Osteoblast (primary cell): ENCODE data around the gene RAB3B. TPM values are rescaled to one million over a fixed set of nuclear protein-coding genes. Genes with fewer than 3 reads are reported as not detected.

Experiments
- DNase-seq: peaks from one replicate; pipeline ENCODE4 v3.0.0; 2011; ENCODE audit warnings: low spot score, mixed read lengths; ENCODE audit not compliant: insufficient read length; ENCODE audit errors: missing footprints
- H2AFZ ChIP-seq: 2 replicates; pipeline ENCODE4 v1.6.0; 2011; ENCODE audit warnings: mild to moderate bottlenecking, low read length
- H3K27ac ChIP-seq: 2 replicates; pipeline ENCODE4 v1.5.1; 2011; ENCODE audit warnings: mild to moderate bottlenecking, low read depth, low read length, moderate library complexity
- H3K27me3 ChIP-seq: 2 replicates; pipeline ENCODE4 v1.6.0; 2012; ENCODE audit warnings: mild to moderate bottlenecking, control low read depth, inconsistent platforms, low read length, moderate library complexity; ENCODE audit not compliant: insufficient read depth
- H3K36me3 ChIP-seq: 2 replicates; pipeline ENCODE4 v1.5.1; 2011; ENCODE audit warnings: mild to moderate bottlenecking, low read length, control low read depth, moderate library complexity; ENCODE audit not compliant: insufficient read depth
- H3K4me1 ChIP-seq: 2 replicates; pipeline ENCODE4 v1.5.1; 2011; ENCODE audit warnings: mild to moderate bottlenecking, low read length, control low read depth, moderate library complexity; ENCODE audit not compliant: insufficient read depth
- H3K4me2 ChIP-seq: 2 replicates; pipeline ENCODE4 v1.6.0; 2011; ENCODE audit warnings: mild to moderate bottlenecking, low read length; ENCODE audit not compliant: insufficient read depth
- H3K4me3 ChIP-seq: fragments of 200-600 bp; sonication (generic); 3 replicates; pipeline ENCODE4 v1.5.1; 2012; ENCODE audit warnings: mild to moderate bottlenecking, low read length, inconsistent platforms; ENCODE audit not compliant: insufficient read depth
- H3K79me2 ChIP-seq: 2 replicates; pipeline ENCODE4 v1.6.0; 2012; ENCODE audit warnings: mild to moderate bottlenecking, low read length, control low read depth, inconsistent platforms; ENCODE audit not compliant: insufficient read depth
- H3K9me3 ChIP-seq: 2 replicates; pipeline ENCODE4 v1.5.1; 2011; ENCODE audit warnings: low read depth, low read length, control low read depth
- H4K20me1 ChIP-seq: 2 replicates; pipeline ENCODE4 v1.6.0; 2012; ENCODE audit warnings: mild to moderate bottlenecking, low read length, control low read depth; ENCODE audit not compliant: insufficient read depth
- total RNA-seq: library from RNA; depleted of rRNA; stranded (reverse); fragments of >200 nt; gene quantifications from 2 replicates; pipeline ENCODE4 v1.2.3, GENCODE V29; 2012
- TF ChIP-seq, protein P1 (sequence below): IDR thresholded peaks from 2 replicates; pipeline ENCODE4 v1.5.1; 2011; ENCODE audit warnings: mild to moderate bottlenecking, low read depth, low read length, moderate library complexity; ENCODE audit errors: extremely low read depth

RAB3B gene
- total RNA-seq, 1 donor: 14.5 TPM

DNA sequence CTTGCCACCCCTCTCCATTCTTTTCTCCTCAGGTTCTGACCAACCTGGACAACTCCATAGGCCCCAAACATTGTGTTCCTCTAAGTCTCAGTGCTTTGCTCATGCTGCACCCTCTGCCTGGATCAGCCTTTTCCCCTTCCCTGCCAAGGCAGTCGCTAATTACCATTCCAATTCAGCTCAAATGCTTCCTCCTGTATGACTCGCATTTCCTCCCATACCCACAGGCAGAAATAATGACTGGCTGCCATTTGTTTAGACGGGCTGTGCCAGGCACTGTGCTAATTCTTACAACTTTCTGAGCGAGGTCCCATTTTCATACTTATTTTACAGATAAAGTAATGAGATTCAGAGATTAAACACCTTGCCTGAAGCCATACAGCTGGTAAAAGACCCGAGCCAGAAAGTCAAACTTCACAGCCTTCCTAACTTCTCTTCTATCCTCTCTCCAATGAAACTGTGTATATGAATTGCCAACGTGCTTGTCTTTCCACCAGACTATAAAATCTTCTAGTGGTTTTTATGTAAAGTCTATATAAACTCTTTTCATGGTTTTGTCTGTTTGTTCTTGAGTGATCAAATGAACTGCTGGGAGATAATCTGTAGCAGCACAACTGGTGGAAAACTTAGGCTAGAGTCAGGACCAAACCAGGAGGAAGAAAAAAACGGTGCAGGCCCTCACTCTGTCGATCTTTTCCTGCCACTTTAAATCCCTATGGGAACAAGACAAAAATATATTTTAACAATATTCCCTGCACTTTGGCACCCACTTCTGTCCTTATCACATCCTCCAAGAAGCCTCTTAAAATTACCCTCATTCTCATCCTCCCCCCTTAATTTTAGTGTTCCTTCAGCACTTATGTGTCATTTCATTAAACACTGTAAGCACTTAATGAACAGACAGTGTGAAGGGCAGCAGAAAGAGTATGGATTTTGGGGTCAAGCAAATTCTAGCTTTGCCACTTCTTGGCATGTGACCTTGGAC lies 33.7 kb downstream of the RAB3B start:
- Histone ChIP-seq H3K27me3 (no peaks in the 10 kb centered on the region), H3K4me2 (no peak overlapping the region), H2AFZ (no peak overlapping the region), H4K20me1 (no peaks in the 10 kb centered on the region), H3K9me3 (no peaks in the 10 kb centered on the region), H3K4me3 (no peak overlapping the region), H3K4me1 (peaks cover 16% of the 10 kb centered on the region), H3K27ac (no peak overlapping the region), H3K79me2 (peaks cover 16% of the 10 kb centered on the region), H3K36me3 (no peaks in the 10 kb centered on the region)
- TF ChIP-seq, protein P1, sequence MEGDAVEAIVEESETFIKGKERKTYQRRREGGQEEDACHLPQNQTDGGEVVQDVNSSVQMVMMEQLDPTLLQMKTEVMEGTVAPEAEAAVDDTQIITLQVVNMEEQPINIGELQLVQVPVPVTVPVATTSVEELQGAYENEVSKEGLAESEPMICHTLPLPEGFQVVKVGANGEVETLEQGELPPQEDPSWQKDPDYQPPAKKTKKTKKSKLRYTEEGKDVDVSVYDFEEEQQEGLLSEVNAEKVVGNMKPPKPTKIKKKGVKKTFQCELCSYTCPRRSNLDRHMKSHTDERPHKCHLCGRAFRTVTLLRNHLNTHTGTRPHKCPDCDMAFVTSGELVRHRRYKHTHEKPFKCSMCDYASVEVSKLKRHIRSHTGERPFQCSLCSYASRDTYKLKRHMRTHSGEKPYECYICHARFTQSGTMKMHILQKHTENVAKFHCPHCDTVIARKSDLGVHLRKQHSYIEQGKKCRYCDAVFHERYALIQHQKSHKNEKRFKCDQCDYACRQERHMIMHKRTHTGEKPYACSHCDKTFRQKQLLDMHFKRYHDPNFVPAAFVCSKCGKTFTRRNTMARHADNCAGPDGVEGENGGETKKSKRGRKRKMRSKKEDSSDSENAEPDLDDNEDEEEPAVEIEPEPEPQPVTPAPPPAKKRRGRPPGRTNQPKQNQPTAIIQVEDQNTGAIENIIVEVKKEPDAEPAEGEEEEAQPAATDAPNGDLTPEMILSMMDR: no peak
- DNase-seq: no peak

DNA sequence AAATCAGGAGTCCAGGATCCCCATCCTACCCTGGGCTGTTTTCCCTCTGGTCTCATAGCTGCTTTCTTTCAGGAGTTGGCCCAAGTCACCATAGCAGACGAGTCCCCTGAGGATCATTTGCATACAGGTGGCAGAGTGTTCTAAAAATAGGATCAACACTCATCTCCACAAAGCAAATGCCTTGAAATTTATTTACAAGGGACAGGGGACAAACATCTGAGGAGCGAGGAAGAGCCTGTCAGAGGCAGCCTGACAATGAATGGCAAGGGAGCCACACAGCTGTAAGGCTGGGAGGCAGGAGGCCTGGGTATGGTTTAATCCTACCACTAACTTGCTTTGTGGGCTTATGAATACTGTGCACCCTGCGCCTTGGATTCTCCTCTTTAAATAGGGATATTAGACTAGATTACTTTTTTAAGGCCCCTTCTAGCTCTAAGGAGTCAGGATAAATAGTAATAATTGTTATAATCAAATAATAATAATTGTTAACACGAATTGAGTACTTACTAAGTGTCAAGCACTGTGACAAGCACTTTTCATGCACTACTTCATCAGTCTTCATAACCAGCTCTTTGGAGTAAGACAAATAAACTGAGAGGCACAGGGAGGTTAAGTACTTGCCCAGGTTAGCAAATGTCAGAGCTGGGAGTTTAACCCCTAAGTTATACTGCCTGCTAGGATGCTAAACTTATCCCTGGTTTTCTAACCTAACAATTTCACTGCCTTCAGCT lies 34.5 kb downstream of the RAB3B start:
- H3K27me3 ChIP-seq: no peaks in the 10 kb centered on the region
- H3K4me3 ChIP-seq: no peak overlapping the region
- TF ChIP-seq, protein P1: no peak
- H4K20me1 ChIP-seq: no peaks in the 10 kb centered on the region
- peaks cover 16% of the 10 kb centered on the region for H3K79me2 ChIP-seq
- H3K4me2 ChIP-seq: no peak overlapping the region
- H3K36me3 ChIP-seq: no peaks in the 10 kb centered on the region
- no peak overlapping the region for H2AFZ ChIP-seq
- H3K9me3 ChIP-seq: no peaks in the 10 kb centered on the region
- no peak for DNase-seq
- peaks cover 17% of the 10 kb centered on the region for H3K4me1 ChIP-seq
- no peak overlapping the region for H3K27ac ChIP-seq

DNA sequence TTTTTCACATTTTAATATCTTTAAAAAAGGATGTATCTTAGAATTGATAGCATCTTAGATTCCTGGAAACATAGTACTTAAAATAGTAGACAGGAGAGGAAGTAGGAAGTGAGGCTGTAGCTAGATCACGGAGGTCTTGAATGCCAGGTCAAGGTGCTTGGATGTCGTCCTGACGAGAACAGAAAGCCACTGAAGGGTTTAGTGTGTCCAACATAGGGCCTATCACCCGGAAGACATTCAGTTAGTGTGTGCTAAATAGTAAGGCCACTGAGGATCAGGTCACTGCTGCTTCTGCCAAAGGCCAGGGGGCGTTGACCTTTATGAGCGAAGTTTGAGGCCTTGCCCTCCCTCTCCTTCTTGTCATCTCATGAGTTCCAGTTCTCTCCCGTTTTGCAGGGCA lies 35.7 kb downstream of the RAB3B start:
- Histone ChIP-seq H3K36me3 (no peaks in the 10 kb centered on the region), H2AFZ (no peak overlapping the region), H3K4me3 (no peak overlapping the region), H3K27ac (no peak overlapping the region), H3K4me1 (peaks cover 23% of the 10 kb centered on the region), H4K20me1 (no peaks in the 10 kb centered on the region), H3K79me2 (peaks cover 12% of the 10 kb centered on the region), H3K9me3 (no peaks in the 10 kb centered on the region), H3K27me3 (no peaks in the 10 kb centered on the region), H3K4me2 (no peak overlapping the region)
- DNase-seq: no peak
- TF ChIP-seq, protein P1: no peak

DNA sequence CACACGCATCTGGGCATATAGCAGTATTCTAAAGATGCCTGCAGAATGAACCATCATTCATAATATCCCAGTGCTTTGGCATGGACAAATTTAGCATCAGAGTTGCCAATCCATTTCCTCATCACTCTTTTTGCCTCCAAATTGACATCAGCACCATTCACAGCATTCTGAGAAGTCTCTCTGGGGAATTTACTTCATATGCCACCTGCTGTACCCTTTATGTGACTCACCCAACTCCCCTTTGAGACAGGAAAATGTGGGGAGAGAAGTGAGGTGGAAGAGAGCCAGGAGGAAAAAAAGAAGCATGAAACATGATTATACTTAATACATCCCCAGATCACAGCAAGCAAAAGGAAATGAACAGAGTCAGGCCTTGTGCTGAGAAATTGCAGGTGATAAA lies 37.4 kb downstream of the RAB3B start:
- Histone ChIP-seq H3K9me3 (no peaks in the 10 kb centered on the region), H3K4me3 (no peak overlapping the region), H3K27ac (no peak overlapping the region), H3K4me2 (no peak overlapping the region), H3K27me3 (no peaks in the 10 kb centered on the region), H4K20me1 (no peaks in the 10 kb centered on the region), H3K4me1 (peaks cover 23% of the 10 kb centered on the region), H2AFZ (no peak overlapping the region), H3K79me2 (peaks cover 20% of the 10 kb centered on the region), H3K36me3 (no peaks in the 10 kb centered on the region)
- TF ChIP-seq, protein P1: no peak
- DNase-seq: no peak
